ENCODE measurements around the gene KLRF1. TPM values are rescaled to one million over a fixed set of nuclear protein-coding genes. Genes with fewer than 3 reads are reported as not detected.

KLRF1 gene
- polyA plus RNA-seq (2013, experiment 1 of 2): not detected
- polyA plus RNA-seq (2013, experiment 2 of 2): not detected

GRCh38 chr12:9827209-9827888 is at the start of gene KLRF1:
Gene KLRF1 (plus strand): TSS chr12:9827481. CDS start chr12:9827545, 64 bp downstream.
- Histone ChIP-seq H3K27ac (replicated peaks; ENCODE audit: low read length) (no peak within 1 kb of the TSS), H2AK5ac (ENCODE audit: low read depth, low read length) (no peak within 1 kb of the TSS), H2BK5ac (ENCODE audit: low read length) (no peak within 1 kb of the TSS), H2BK120ac (ENCODE audit: low read depth, low read length) (no peak within 1 kb of the TSS), H3K79me1 (ENCODE audit: low read depth, low read length) (no peaks in the 10 kb centered on the region), H3K27me3 (ENCODE audit: control insufficient read depth in 3 of 3, insufficient read depth in 3 of 3, low read depth in 1 of 3, low read length in 3 of 3) (no peaks in the 10 kb centered on the region), H4K91ac (ENCODE audit: low read depth, low read length, poor library complexity) (no peak within 1 kb of the TSS), H3K4me3 (ENCODE audit: low read length in 2 of 2) (no peak within 1 kb of the TSS), H3K23ac (ENCODE audit: low read depth, low read length, poor library complexity) (no peak within 1 kb of the TSS), H3K18ac (ENCODE audit: low read length) (no peak within 1 kb of the TSS), H3K36me3 (replicated peaks in 1 of 2; ENCODE audit: control insufficient read depth in 2 of 2, insufficient read depth in 2 of 2, low read length in 2 of 2) (no peaks in the 10 kb centered on the region), H3K9ac (ENCODE audit: low read depth, low read length, poor library complexity) (no peak within 1 kb of the TSS), H2BK12ac (ENCODE audit: low read length) (no peak within 1 kb of the TSS), H3K9me3 (replicated peaks in 1 of 2; ENCODE audit: control insufficient read depth in 2 of 2, insufficient read depth in 1 of 2, low read depth in 1 of 2, low read length in 2 of 2) (no peaks in the 10 kb centered on the region), H2BK15ac (ENCODE audit: low read length) (no peak within 1 kb of the TSS), H4K8ac (ENCODE audit: low read depth, low read length) (no peak within 1 kb of the TSS), H3K14ac (ENCODE audit: low read length) (no peak within 1 kb of the TSS), H2AFZ (ENCODE audit: low read length) (no peak within 1 kb of the TSS), H3K4me1 (ENCODE audit: control insufficient read depth in 2 of 2, insufficient read depth in 1 of 2, low read depth in 1 of 2, low read length in 2 of 2) (no peaks in the 10 kb centered on the region), H3K4ac (ENCODE audit: low read length) (no peak within 1 kb of the TSS), H3K4me2 (ENCODE audit: insufficient read depth, low read length, poor library complexity, severe bottlenecking) (no peak within 1 kb of the TSS)
- WGBS, 2 donors (ENCODE audit: extremely low coverage in 2 of 2, insufficient read length in 2 of 2, insufficient replicate concordance in 1 of 2): no CpG with 5 or more reads among the region's 3 CpGs
- no peak for DNase-seq (ENCODE audit: low spot score)

- no peak overlapping the region for H2BK15ac ChIP-seq (ENCODE audit: low read length)
- no peak overlapping the region for H2AFZ ChIP-seq (ENCODE audit: low read length)
- no CpG with 5 or more reads among the region's 4 CpGs for WGBS, 2 donors (ENCODE audit: extremely low coverage in 2 of 2, insufficient read length in 2 of 2, insufficient replicate concordance in 1 of 2)
- no peak overlapping the region for H3K18ac ChIP-seq (ENCODE audit: low read length)
- no peak overlapping the region for H2BK120ac ChIP-seq (ENCODE audit: low read depth, low read length)
- DNase-seq (ENCODE audit: low spot score): no peak
- no peaks in the 10 kb centered on the region for H3K4me1 ChIP-seq (ENCODE audit: control insufficient read depth in 2 of 2, insufficient read depth in 1 of 2, low read depth in 1 of 2, low read length in 2 of 2)
- H3K79me1 ChIP-seq (ENCODE audit: low read depth, low read length): no peaks in the 10 kb centered on the region
- no peak overlapping the region for H3K27ac ChIP-seq (replicated peaks; ENCODE audit: low read length)
- H3K9me3 ChIP-seq (replicated peaks in 1 of 2; ENCODE audit: control insufficient read depth in 2 of 2, insufficient read depth in 1 of 2, low read depth in 1 of 2, low read length in 2 of 2): no peaks in the 10 kb centered on the region
- no peak overlapping the region for H2BK5ac ChIP-seq (ENCODE audit: low read length)
- no peak overlapping the region for H2AK5ac ChIP-seq (ENCODE audit: low read depth, low read length)
- H3K4me2 ChIP-seq (ENCODE audit: insufficient read depth, low read length, poor library complexity, severe bottlenecking): no peak overlapping the region
- no peak overlapping the region for H2BK12ac ChIP-seq (ENCODE audit: low read length)
- H3K4ac ChIP-seq (ENCODE audit: low read length): no peak overlapping the region
- H3K4me3 ChIP-seq (ENCODE audit: low read length in 2 of 2): no peak overlapping the region
- no peak overlapping the region for H3K14ac ChIP-seq (ENCODE audit: low read length)
- no peak overlapping the region for H4K91ac ChIP-seq (ENCODE audit: low read depth, low read length, poor library complexity)
- no peak overlapping the region for H3K23ac ChIP-seq (ENCODE audit: low read depth, low read length, poor library complexity)
- no peaks in the 10 kb centered on the region for H3K36me3 ChIP-seq (replicated peaks in 1 of 2; ENCODE audit: control insufficient read depth in 2 of 2, insufficient read depth in 2 of 2, low read length in 2 of 2)
- H3K9ac ChIP-seq (ENCODE audit: low read depth, low read length, poor library complexity): no peak overlapping the region
- H3K27me3 ChIP-seq (ENCODE audit: control insufficient read depth in 3 of 3, insufficient read depth in 3 of 3, low read depth in 1 of 3, low read length in 3 of 3): no peaks in the 10 kb centered on the region
- no peak overlapping the region for H4K8ac ChIP-seq (ENCODE audit: low read depth, low read length)
These were observed 48.1 kb upstream of the KLRF1 start for GRCh38 chr12:9779209-9779608.

- no peak overlapping the region for H2BK120ac ChIP-seq (ENCODE audit: low read depth, low read length)
- no peak overlapping the region for H2BK15ac ChIP-seq (ENCODE audit: low read length)
- H3K18ac ChIP-seq (ENCODE audit: low read length): no peak overlapping the region
- H3K36me3 ChIP-seq (replicated peaks in 1 of 2; ENCODE audit: control insufficient read depth in 2 of 2, insufficient read depth in 2 of 2, low read length in 2 of 2): no peaks in the 10 kb centered on the region
- H4K91ac ChIP-seq (ENCODE audit: low read depth, low read length, poor library complexity): no peak overlapping the region
- no peak overlapping the region for H3K4me3 ChIP-seq (ENCODE audit: low read length in 2 of 2)
- H2BK5ac ChIP-seq (ENCODE audit: low read length): no peak overlapping the region
- no peak overlapping the region for H2AK5ac ChIP-seq (ENCODE audit: low read depth, low read length)
- WGBS, 2 donors (ENCODE audit: extremely low coverage in 2 of 2, insufficient read length in 2 of 2, insufficient replicate concordance in 1 of 2): no CpG with 5 or more reads among the region's 2 CpGs
- no peak overlapping the region for H4K8ac ChIP-seq (ENCODE audit: low read depth, low read length)
- H3K27me3 ChIP-seq (ENCODE audit: control insufficient read depth in 3 of 3, insufficient read depth in 3 of 3, low read depth in 1 of 3, low read length in 3 of 3): no peaks in the 10 kb centered on the region
- no peak overlapping the region for H3K27ac ChIP-seq (replicated peaks; ENCODE audit: low read length)
- H3K23ac ChIP-seq (ENCODE audit: low read depth, low read length, poor library complexity): no peak overlapping the region
- no peaks in the 10 kb centered on the region for H3K9me3 ChIP-seq (replicated peaks in 1 of 2; ENCODE audit: control insufficient read depth in 2 of 2, insufficient read depth in 1 of 2, low read depth in 1 of 2, low read length in 2 of 2)
- H3K79me1 ChIP-seq (ENCODE audit: low read depth, low read length): no peaks in the 10 kb centered on the region
- no peak overlapping the region for H3K4me2 ChIP-seq (ENCODE audit: insufficient read depth, low read length, poor library complexity, severe bottlenecking)
- H3K9ac ChIP-seq (ENCODE audit: low read depth, low read length, poor library complexity): no peak overlapping the region
- H3K4ac ChIP-seq (ENCODE audit: low read length): no peak overlapping the region
- H2AFZ ChIP-seq (ENCODE audit: low read length): no peak overlapping the region
- H3K14ac ChIP-seq (ENCODE audit: low read length): no peak overlapping the region
- H3K4me1 ChIP-seq (ENCODE audit: control insufficient read depth in 2 of 2, insufficient read depth in 1 of 2, low read depth in 1 of 2, low read length in 2 of 2): no peaks in the 10 kb centered on the region
- no peak for DNase-seq (ENCODE audit: low spot score)
- no peak overlapping the region for H2BK12ac ChIP-seq (ENCODE audit: low read length)
These were observed 45.9 kb upstream of the KLRF1 start for GRCh38 chr12:9781360-9781759.

- Histone ChIP-seq H3K4me2 (ENCODE audit: insufficient read depth, low read length, poor library complexity, severe bottlenecking) (no peak overlapping the region), H2AK5ac (ENCODE audit: low read depth, low read length) (no peak overlapping the region), H3K27ac (replicated peaks; ENCODE audit: low read length) (no peak overlapping the region), H3K23ac (ENCODE audit: low read depth, low read length, poor library complexity) (no peak overlapping the region), H2BK15ac (ENCODE audit: low read length) (no peak overlapping the region), H3K4me1 (ENCODE audit: control insufficient read depth in 2 of 2, insufficient read depth in 1 of 2, low read depth in 1 of 2, low read length in 2 of 2) (no peaks in the 10 kb centered on the region), H4K91ac (ENCODE audit: low read depth, low read length, poor library complexity) (no peak overlapping the region), H3K79me1 (ENCODE audit: low read depth, low read length) (no peaks in the 10 kb centered on the region), H3K4ac (ENCODE audit: low read length) (no peak overlapping the region), H2BK5ac (ENCODE audit: low read length) (no peak overlapping the region), H2AFZ (ENCODE audit: low read length) (no peak overlapping the region), H3K18ac (ENCODE audit: low read length) (no peak overlapping the region), H3K9ac (ENCODE audit: low read depth, low read length, poor library complexity) (no peak overlapping the region), H2BK120ac (ENCODE audit: low read depth, low read length) (no peak overlapping the region), H3K14ac (ENCODE audit: low read length) (no peak overlapping the region), H3K36me3 (replicated peaks in 1 of 2; ENCODE audit: control insufficient read depth in 2 of 2, insufficient read depth in 2 of 2, low read length in 2 of 2) (no peaks in the 10 kb centered on the region), H3K9me3 (replicated peaks in 1 of 2; ENCODE audit: control insufficient read depth in 2 of 2, insufficient read depth in 1 of 2, low read depth in 1 of 2, low read length in 2 of 2) (no peaks in the 10 kb centered on the region), H2BK12ac (ENCODE audit: low read length) (no peak overlapping the region), H3K4me3 (ENCODE audit: low read length in 2 of 2) (no peak overlapping the region), H3K27me3 (ENCODE audit: control insufficient read depth in 3 of 3, insufficient read depth in 3 of 3, low read depth in 1 of 3, low read length in 3 of 3) (no peaks in the 10 kb centered on the region), H4K8ac (ENCODE audit: low read depth, low read length) (no peak overlapping the region)
- WGBS, 2 donors (ENCODE audit: extremely low coverage in 2 of 2, insufficient read length in 2 of 2, insufficient replicate concordance in 1 of 2): no CpG with 5 or more reads among the region's 7 CpGs
- DNase-seq (ENCODE audit: low spot score): no peak
These were observed 44.5 kb upstream of the KLRF1 start for GRCh38 chr12:9782547-9783382.
